NOMO-1 (cell line): ENCODE data around the gene APP.
A peak's percentile ranks its signal among the peaks of the same experiment; 100 is the strongest.

ENCODE experiments used
- DNase-seq, 2 experiments: peaks; one replicate each; lab custom pipeline; 2025; ENCODE audit not compliant: unreplicated experiment in 2 of 2; lab: John Stamatoyannopoulos, UW

The APP gene

GRCh38 chr21:26130249-26130881, 40.2 kb downstream of the APP start:
- DNase-seq: no peak

- no peak for DNase-seq
These were observed 42.7 kb downstream of the APP start for GRCh38 chr21:26127918-26128317.

- DNase-seq: no peak
These were observed 43.3 kb downstream of the APP start for GRCh38 chr21:26127073-26127814.

- no peak for DNase-seq
These were observed 44.4 kb downstream of the APP start for GRCh38 chr21:26126168-26126553.

GRCh38 chr21:26125433-26126167, 45.0 kb downstream of the APP start:
- DNase-seq: no peak

GRCh38 chr21:26124896-26125295, 45.7 kb downstream of the APP start:
- no peak for DNase-seq

GRCh38 chr21:26124421-26124833, 46.1 kb downstream of the APP start:
- DNase-seq: no peak

- no peak for DNase-seq
These were observed 47.6 kb downstream of the APP start for GRCh38 chr21:26123012-26123411.

GRCh38 chr21:26120828-26121227, 49.7 kb downstream of the APP start:
- DNase-seq: no peak

- no peak for DNase-seq
These were observed 50.7 kb downstream of the APP start for GRCh38 chr21:26119906-26120305.

- no peak for DNase-seq
These were observed 51.5 kb downstream of the APP start for GRCh38 chr21:26118938-26119540.

- no peak for DNase-seq
These were observed 52.6 kb downstream of the APP start for GRCh38 chr21:26117972-26118367.

GRCh38 chr21:26117324-26117971, 53.1 kb downstream of the APP start:
- peak in 1 of 2 experiments; percentile 28 for DNase-seq

GRCh38 chr21:26116456-26117011, 54.0 kb downstream of the APP start:
- DNase-seq: no peak

- no peak for DNase-seq
These were observed 54.7 kb downstream of the APP start for GRCh38 chr21:26115899-26116298.

GRCh38 chr21:26115305-26115704, 55.3 kb downstream of the APP start:
- no peak for DNase-seq

- no peak for DNase-seq
These were observed 57.6 kb downstream of the APP start for GRCh38 chr21:26112975-26113374.

GRCh38 chr21:26112127-26112742, 58.3 kb downstream of the APP start:
- no peak for DNase-seq

- DNase-seq: no peak
These were observed 59.9 kb downstream of the APP start for GRCh38 chr21:26110715-26111114.

GRCh38 chr21:26107429-26107828, 63.1 kb downstream of the APP start:
- DNase-seq: no peak
